Stimulated activated CD4-positive, alpha-beta T cell treated with anti-CD3 and anti-CD28 coated beads, Interleukin-12 subunit alpha, Interleukin-12 subunit beta, amount 100 ng/mL, for 24 hours (primary cell): ENCODE data around the gene NUP62CL.

Experiments
- DNase-seq, 2 experiments: peaks; one replicate each; pipeline ENCODE4 v3.0.0-alpha.2; 2020; ENCODE audit warnings: low read depth in 2 of 2

NUP62CL gene

DNA sequence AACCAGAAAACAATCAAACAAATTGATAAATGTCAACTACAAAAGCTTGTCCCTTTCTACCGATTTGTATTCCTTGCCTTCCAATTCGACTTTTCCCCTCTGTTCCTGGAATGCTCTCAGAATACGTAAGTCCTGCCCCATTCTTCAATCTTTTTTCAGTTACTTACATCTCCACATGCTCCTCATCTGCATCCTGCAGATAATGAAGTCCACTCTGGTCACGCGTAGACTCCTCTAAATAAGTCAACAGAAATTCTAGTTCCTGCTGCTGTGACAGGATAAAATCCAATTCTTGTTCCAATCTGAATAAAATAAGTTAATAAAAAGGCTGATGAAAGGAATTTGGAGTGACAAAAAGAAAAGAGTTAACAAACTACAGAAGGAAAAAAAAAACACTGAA, 53.2 kb downstream of the NUP62CL start:
- no peak for DNase-seq

DNA sequence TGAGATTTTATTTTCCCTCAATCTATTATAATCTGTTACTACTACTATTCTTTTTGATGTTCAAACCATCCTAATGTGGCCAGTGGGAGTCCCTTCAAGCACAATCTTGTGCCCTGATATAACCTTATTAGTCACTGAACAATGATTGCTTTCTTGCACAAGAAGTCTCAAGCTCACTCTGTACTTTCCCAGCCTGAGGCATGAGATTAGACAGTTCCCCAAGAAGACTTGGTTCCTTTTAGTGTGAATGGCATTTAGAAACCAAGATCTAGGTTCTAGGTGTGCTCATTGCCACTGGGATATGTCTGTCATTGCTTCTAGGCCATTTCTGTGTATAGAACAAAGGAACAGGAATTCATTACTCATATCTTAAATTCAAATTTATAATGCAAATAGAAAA, 59.6 kb downstream of the NUP62CL start:
- DNase-seq: no peak

DNA sequence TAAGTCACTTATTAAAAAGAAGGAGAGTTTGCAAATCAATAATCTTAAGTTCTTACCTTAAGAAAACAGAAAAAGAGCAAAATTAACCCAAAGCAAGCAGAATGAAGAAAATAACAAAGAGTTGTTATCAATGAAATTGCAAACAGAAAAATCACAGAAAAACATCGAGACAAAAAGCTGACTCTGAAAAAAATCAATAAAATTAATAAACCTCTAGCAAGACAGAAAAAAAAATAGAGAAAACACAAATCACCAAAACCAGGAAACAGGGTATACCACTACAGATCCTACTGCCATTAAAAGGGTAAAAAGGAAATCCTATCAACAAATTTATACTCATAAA, 70.3 kb downstream of the NUP62CL start:
- no peak for DNase-seq

DNA sequence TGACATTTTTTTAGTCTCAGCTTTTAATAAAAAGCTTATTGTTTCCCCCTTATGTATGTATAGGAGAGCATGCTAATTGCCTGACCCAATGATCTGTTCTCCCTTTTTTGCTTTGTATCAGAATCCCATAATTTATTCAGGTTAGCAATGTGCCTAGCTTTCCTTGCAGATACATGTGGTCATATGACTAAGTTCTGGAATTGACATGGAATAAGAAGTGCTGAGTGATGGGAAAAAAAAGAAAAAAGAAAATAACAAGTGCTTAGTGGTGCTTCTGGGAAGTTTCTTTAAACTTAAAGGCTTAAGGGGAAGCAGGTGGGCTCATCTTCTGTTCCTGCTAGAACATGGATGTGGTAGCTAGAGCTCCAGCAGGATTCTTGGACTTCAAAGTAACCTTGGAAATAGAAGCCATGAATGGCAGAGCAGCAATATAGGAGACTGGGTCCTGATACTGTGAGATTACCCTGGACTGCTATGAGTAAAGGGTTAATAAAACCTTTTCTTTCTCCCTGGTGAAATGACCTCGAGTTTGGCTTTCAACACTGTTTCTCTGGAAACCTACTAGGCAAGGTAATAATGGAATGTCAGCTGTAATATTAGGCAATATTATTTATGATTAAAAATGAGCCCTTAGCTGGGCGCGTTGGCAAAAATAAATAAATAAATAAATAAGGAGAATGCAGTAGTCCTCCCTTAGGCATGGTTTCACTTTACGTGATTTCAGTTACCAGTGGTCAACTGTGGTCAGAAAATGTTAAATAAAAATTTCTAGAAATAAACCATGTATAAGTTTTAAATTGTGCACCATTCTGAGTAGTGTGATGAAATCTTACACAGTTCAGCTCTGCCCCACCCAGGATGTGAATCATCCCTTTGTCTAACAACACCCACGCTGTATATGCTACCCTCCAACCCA, 70.9 kb downstream of the NUP62CL start:
- no peak for DNase-seq

DNA sequence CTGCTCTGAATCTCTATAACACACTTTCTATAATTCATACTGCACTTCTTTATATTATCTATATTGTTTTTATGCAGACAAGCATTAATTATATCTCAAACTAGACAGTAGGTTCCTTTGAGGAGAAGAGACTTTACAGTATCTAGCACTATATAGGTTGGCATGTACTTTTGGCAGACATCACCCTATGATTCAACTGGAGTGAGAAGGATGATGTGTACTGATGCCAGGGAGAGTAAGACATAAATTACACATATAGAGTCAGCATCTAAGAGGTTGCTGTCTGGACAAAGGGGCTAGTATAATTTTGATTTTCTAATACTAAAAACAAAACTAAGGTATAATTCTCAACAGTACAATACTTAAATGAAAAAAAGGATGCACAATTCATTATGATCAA, 82.5 kb downstream of the NUP62CL start:
- DNase-seq: no peak

DNA sequence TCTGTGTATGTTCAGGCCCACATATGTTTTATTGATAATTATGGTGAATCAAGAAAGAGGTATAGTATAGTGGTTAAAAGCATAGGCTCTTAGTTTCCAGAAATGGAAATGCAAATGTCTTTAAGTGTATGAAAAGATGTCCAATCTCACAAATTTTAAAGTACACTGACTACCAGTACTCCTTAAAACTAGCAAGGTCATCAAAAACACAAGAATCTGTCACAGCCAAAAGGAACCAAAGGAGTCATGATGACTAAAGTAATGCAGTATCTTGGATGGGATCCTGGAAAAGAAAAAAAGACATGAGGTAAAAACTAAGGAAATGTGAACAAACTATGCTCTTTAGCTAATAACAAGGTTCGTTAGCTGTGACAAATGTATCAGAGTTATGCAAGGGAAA, 87.0 kb downstream of the NUP62CL start:
- DNase-seq: no peak

DNA sequence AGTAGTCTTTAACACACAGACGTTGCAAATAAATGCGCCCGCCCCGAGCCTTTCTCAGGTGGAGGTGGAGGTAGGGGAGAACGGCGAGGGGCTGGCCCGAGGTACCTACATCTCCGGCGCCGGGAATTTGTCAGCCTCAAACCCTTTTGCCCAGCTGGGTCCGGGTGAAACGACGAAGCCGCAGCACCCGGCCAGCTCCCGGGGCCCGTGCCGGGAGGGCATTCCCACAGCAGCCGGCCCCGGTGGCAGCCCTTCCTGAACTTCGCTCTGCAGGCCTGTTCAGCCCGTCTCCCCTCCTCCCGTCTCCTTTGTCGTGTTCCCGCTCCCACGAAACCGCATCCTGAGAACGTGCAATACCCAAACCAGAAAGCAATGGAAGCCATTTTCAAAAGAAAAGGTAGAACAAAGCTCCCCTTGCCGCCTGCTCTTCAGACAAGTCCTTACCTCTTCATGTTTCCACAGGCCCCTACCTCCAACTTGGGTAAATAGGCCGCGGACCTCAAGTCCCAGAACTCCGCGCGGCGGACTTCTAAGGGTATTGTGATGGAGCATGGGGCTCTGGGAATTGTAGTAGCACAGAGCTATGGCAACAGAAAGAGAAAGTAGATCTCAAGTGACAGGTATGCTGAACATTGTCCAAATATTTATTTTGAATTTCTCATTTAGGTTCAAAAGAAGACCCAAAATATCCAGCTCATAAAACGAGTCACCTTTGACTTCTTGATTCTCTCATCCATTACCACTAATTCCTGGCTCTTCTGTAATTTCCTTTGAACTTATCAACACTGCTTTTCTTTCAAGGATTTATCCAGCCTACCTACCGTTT, 87.7 kb downstream of the NUP62CL start, which contains the start of gene RBM41:
Gene RBM41, minus strand, starts transcription at position 501 of the 826 bp plus-strand sequence. Its CDS starts 49 bp downstream, at position 452.
- DNase-seq: peak; percentile 41 to 52

DNA sequence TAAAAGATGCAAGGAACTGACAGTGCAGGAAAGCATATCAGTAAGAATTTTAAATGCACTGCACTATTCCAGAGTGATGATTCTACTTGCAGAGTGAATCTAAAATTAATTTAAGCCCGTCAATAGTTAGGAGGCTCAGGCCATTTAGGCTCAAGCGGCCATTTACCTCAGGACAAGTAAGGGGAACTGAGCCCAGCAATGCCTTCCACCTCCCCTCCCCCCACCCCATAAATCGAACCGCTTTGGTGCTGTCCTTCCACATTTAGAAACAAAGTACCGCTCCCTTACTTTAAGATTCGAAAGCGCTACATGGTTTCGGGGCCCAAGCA, 88.3 kb downstream of the NUP62CL start:
- no peak for DNase-seq

DNA sequence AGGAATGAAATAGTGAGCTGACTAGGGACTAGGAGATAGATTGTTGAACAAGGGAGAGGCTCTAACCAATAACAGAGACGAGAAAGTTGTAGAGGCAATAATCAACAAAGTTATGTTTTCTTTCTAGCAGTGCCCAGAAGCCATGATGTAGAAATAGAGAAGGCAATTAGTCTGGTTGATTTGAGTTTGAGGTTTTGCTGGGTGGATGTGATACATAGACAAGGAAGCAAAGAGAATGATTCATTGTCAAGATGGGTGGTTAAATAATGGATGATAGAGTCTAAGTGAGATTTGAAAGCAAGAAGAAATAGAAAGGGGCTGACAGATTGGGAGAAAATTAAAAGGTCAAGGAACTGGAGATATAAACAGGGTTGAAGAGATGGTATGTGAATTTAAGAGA, 98.8 kb downstream of the NUP62CL start:
- DNase-seq: no peak

DNA sequence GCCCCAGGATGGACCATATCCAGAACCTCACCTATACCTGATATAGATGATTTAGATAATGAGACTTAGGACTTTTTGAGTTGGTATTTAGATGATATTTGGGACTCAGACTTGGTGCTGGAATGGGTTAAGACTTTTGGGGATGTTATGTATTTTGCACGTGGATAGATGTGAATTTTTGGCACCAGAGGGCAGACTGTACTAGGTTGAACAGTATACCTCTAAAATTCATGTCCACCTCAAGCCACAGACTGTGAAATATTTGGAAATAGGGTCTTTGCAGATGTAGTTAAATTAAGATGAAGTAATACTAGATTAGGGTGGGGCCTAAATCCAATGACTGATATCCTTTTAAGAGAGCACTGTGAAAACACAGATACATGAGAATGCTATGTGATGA, 103.3 kb downstream of the NUP62CL start:
- DNase-seq: no peak

DNA sequence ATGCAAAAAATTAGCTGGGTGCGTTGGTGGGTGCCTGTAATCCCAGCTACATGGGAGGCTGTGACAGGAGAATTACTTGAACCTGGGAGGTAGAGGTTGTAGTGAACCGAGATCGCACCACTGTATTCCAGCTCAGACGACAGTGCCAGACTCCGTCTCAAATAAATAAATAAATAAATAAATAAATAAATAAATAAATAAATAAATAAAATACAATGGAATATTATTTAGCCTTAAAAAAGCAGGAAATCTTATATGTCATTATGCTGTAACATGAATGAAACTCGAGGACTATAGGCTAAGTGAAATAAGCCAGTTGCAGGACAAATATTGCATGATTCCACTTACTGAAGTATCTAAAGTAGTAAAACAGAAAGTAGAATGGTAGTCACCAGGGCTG, 130.1 kb downstream of the NUP62CL start:
- no peak for DNase-seq
